Measurements from ENCODE around the gene DHX35. TPM values are rescaled to one million over a fixed set of nuclear protein-coding genes. Genes with fewer than 3 reads are reported as not detected.

DHX35 gene
- total RNA-seq, 1 experiment from 2014 or later, result 11.2 TPM

- H3K9me2 ChIP-seq (ENCODE audit: insufficient read depth), result no peaks in the 10 kb centered on the region
- no peak overlapping the region for H3K4me2 ChIP-seq (ENCODE audit: low read length)
- ChIA-PET RAD21 (ENCODE audit: low non-redundant PET in 1 of 2, low total read pairs in 2 of 2, uncharacterized antibody in 2 of 2, unreplicated experiment in 2 of 2) (no interaction called here), POLR2A (no interaction called here), CTCF (no interaction called here)
- H4K20me1 ChIP-seq (ENCODE audit: insufficient read depth), result 0 out of 2 replicates have a peak, but pooled peaks cover 4% of the 10 kb centered on the region
- no peak overlapping the region for H3K4me3 ChIP-seq (replicated peaks in 1 of 2; ENCODE audit: low read depth in 1 of 2, low read length in 2 of 2)
- H3K27ac ChIP-seq (ENCODE audit: low read depth, low read length), result no peak overlapping the region
- peaks cover 4 to 10% of the 10 kb centered on the region in 2 experiments for H3K4me1 ChIP-seq (ENCODE audit: control insufficient read depth in 1 of 2, insufficient read depth in 2 of 2, low read length in 2 of 2)
- H3K9me3 ChIP-seq (ENCODE audit: control insufficient read depth in 1 of 2, insufficient read depth in 1 of 2, low read depth in 1 of 2, low read length in 2 of 2), result no peaks in the 10 kb centered on the region
- intact Hi-C loops (cut with micrococcal nuclease), result no loop called here
- no peaks in the 10 kb centered on the region for H3K79me2 ChIP-seq (ENCODE audit: insufficient read depth, low read length)
- H3K9ac ChIP-seq (ENCODE audit: low read length), result no peak overlapping the region
- H2AFZ ChIP-seq (ENCODE audit: low read depth, low read length, poor library complexity, severe bottlenecking), result no peak overlapping the region
- H3K27me3 ChIP-seq (ENCODE audit: insufficient read depth, low read length), result no peaks in the 10 kb centered on the region
- no TSS peak for BruUV-seq (replicated peaks)
- ATAC-seq, result no peak
- no peak for DNase-seq (ENCODE audit: low read depth, low spot score)
- TF ChIP-seq ZBTB33 (IDR thresholded peaks at IDR 0.05; ENCODE audit: extremely low read depth, insufficient replicate concordance, low read length) (no peak), SIN3A (IDR thresholded peaks at IDR 0.05; ENCODE audit: low read depth) (no peak), JUND (IDR thresholded peaks at IDR 0.05) (no peak), CTCF (IDR thresholded peaks at IDR 0.05 in 2 of 3, conservative IDR thresholded peaks at IDR 0.05 in 1 of 3; ENCODE audit: borderline replicate concordance in 1 of 3, insufficient read depth in 1 of 3, low read depth in 2 of 3, low read length in 2 of 3) (no peak), CBX3 (IDR thresholded peaks at IDR 0.05; ENCODE audit: low read depth) (no peak), SRF (IDR thresholded peaks at IDR 0.05; ENCODE audit: low read depth) (no peak), ELF1 (IDR thresholded peaks at IDR 0.05; ENCODE audit: borderline replicate concordance, low read depth) (no peak), YY1 (IDR thresholded peaks at IDR 0.05; ENCODE audit: extremely low read depth, insufficient replicate concordance, low read depth, low read length) (no peak), ZFX (IDR thresholded peaks at IDR 0.05) (no peak), CEBPB (IDR thresholded peaks at IDR 0.05; ENCODE audit: low read depth) (no peak), POLR2A (IDR thresholded peaks at IDR 0.05; ENCODE audit: borderline replicate concordance, extremely low read depth, insufficient read depth, insufficient read length) (no peak), EGR1 (IDR thresholded peaks at IDR 0.05; ENCODE audit: low read depth) (no peak), RAD21 (IDR thresholded peaks at IDR 0.05; ENCODE audit: low read depth) (no peak), ZNF274 (IDR thresholded peaks at IDR 0.05; ENCODE audit: low read depth, low read length) (no peak), POLR2AphosphoS5 (IDR thresholded peaks at IDR 0.05; ENCODE audit: low read depth, low read length) (no peak), ATF3 (IDR thresholded peaks at IDR 0.05) (no peak), FOSL1 (IDR thresholded peaks at IDR 0.05; ENCODE audit: low read depth) (no peak), EZH2 (IDR thresholded peaks at IDR 0.05) (no peak)
- peaks cover 3 to 6% of the 10 kb centered on the region in 2 experiments; a peak in 1 of 4 replicates for H3K36me3 ChIP-seq (ENCODE audit: control insufficient read depth in 1 of 2, insufficient read depth in 2 of 2, low read length in 2 of 2)
These were observed 29.9 kb downstream of the DHX35 start for GRCh38 chr20:38991814-38992704.

All from HCT116 (cell line).